Panc1 (cell line): ENCODE measurements around the gene NHSL1. TPM values are rescaled to one million over a fixed set of nuclear protein-coding genes. Genes with fewer than 3 reads are reported as not detected.

Experiments
- ATAC-seq: fragments of 200-7000 bp; cut with Tn5 transposase; 2 replicates; pipeline ENCODE4 v1.9.1; 2020; ENCODE audit warnings: mild to moderate bottlenecking, moderate library complexity
- BruUV-seq: library from RNA; stranded (reverse); fragments of 400-500 nt; replicated peaks from 2 replicates; lab custom pipeline; 2021; lab: Mats Ljungman, UMichigan
- CTCF ChIA-PET: fragments of 300-600 bp; sonication (Branson Sonifier 250); formaldehyde crosslinking; loops from one replicate; lab custom pipeline; 2022; ENCODE audit warnings: antibody characterized with exemption; lab: Charles Lee
- POLR2A ChIA-PET: fragments of 300-600 bp; sonication (Branson Sonifier 250); formaldehyde crosslinking; loops from one replicate; lab custom pipeline; 2022; ENCODE audit warnings: antibody characterized with exemption; lab: Charles Lee
- DNase-seq: peaks from one replicate; pipeline ENCODE4 v3.0.0-alpha.2; 2010; ENCODE audit warnings: low read depth, low spot score
- H3K27ac ChIP-seq: 2 replicates; pipeline ENCODE4 v1.5.1; 2011; ENCODE audit warnings: mild to moderate bottlenecking, low read length, inconsistent platforms
- H3K27me3 ChIP-seq: fragments of 200-500 bp; sonication (Bioruptor generic); 2 replicates; pipeline ENCODE4 v1.6.0; 2014; ENCODE audit warnings: low read length, inconsistent platforms; ENCODE audit not compliant: control insufficient read depth, insufficient read depth
- H3K36me3 ChIP-seq: fragments of 200-500 bp; sonication (Bioruptor generic); 2 replicates; pipeline ENCODE4 v1.5.1; 2014; ENCODE audit warnings: inconsistent platforms, mild to moderate bottlenecking, low read length, moderate library complexity; ENCODE audit not compliant: control insufficient read depth, insufficient read depth
- H3K4me1 ChIP-seq: 2 replicates; pipeline ENCODE4 v1.5.1; 2011; ENCODE audit warnings: inconsistent platforms, mild to moderate bottlenecking, low read length, moderate library complexity; ENCODE audit not compliant: control insufficient read depth, insufficient read depth
- H3K4me3 ChIP-seq, 2 experiments: 2 replicates each; pipeline ENCODE4 v1.5.1; 2011 to 2012; ENCODE audit warnings: low read depth in 2 of 2, low read length in 2 of 2, mild to moderate bottlenecking in 2 of 2, inconsistent platforms in 1 of 2, moderate library complexity in 1 of 2
- H3K9me3 ChIP-seq: fragments of 200-500 bp; sonication (Bioruptor generic); 2 replicates; pipeline ENCODE4 v1.5.1; 2014; ENCODE audit warnings: low read depth, mild to moderate bottlenecking, inconsistent platforms, low read length, moderate library complexity; ENCODE audit not compliant: control insufficient read depth, insufficient read depth
- CTCF ChIP-seq: fragments of 450-650 bp; IDR thresholded peaks from 2 replicates; pipeline ENCODE4 v1.5.1; 2017; ENCODE audit warnings: mild to moderate bottlenecking
- POLR2AphosphoS5 ChIP-seq: IDR thresholded peaks from 2 replicates; pipeline ENCODE4 v1.6.1; 2012; ENCODE audit warnings: mild to moderate bottlenecking, low read depth, low read length, moderate library complexity
- REST ChIP-seq, 2 experiments: IDR thresholded peaks; 2 replicates each; pipeline ENCODE4 v1.6.1; 2011 to 2012; ENCODE audit warnings: low read depth in 2 of 2, control low read depth in 1 of 2, low read length in 1 of 2, mild to moderate bottlenecking in 1 of 2, moderate library complexity in 1 of 2; ENCODE audit not compliant: insufficient read depth in 1 of 2
- SIN3A ChIP-seq: IDR thresholded peaks from 2 replicates; pipeline ENCODE4 v1.6.1; 2012; ENCODE audit warnings: low read depth, mild to moderate bottlenecking, low read length, moderate library complexity, borderline replicate concordance; ENCODE audit not compliant: insufficient read depth
- TCF7L2 ChIP-seq: IDR thresholded peaks from 2 replicates; pipeline ENCODE4 v1.6.1; 2011; ENCODE audit warnings: mild to moderate bottlenecking, low read depth, low read length, inconsistent platforms
- in situ Hi-C: cut with HindIII; loops from 2 replicates; pipeline ENCODE4 v1.10.0; 2016; ENCODE audit warnings: low sequenced_read_pairs, low pct_unique_long_range_greater_than_20kb
- intact Hi-C: fragments of 100-400 bp; cut with micrococcal nuclease; formaldehyde crosslinking; loops from one replicate; pipeline ENCODE4 v1.10.0; 2022; ENCODE audit not compliant: unreplicated experiment
- total RNA-seq: library from RNA; stranded (reverse); gene quantifications from one replicate; pipeline ENCODE4 v1.2.1, GENCODE V29; 2021; ENCODE audit not compliant: unreplicated experiment

The NHSL1 gene
- total RNA-seq, 1 experiment from 2014 or later, result 20.6 TPM

GRCh38 chr6:138455746-138456400 is 43.4 kb downstream of the NHSL1 start:
- H3K4me1 ChIP-seq, result no peaks in the 10 kb centered on the region
- in situ Hi-C loops, result no loop called here
- no peak overlapping the region for H3K4me3 ChIP-seq
- no peak for ATAC-seq
- TF ChIP-seq TCF7L2 (no peak), REST (IDR thresholded peaks at IDR 0.05; ENCODE audit: insufficient read depth in 1 of 2, low read depth in 2 of 2, low read length in 1 of 2) (no peak), SIN3A (no peak)
- no peak overlapping the region for H3K27ac ChIP-seq
- POLR2A ChIA-PET, result interaction anchor here (0.6 kb wide), 1 partner anchor 389 kb away, joined by 6 read pairs; no protein-coding TSS in a partner anchor
- DNase-seq, result no peak
- no peaks in the 10 kb centered on the region for H3K27me3 ChIP-seq
- CTCF ChIA-PET, result interaction anchor here (0.6 kb wide), 1 partner anchor 10 kb away, joined by 5 read pairs; no protein-coding TSS in a partner anchor
- no peaks in the 10 kb centered on the region for H3K36me3 ChIP-seq
- H3K9me3 ChIP-seq, result no peaks in the 10 kb centered on the region
- intact Hi-C loops, result no loop called here
- BruUV-seq, result no TSS peak

- Histone ChIP-seq H3K36me3 (no peaks in the 10 kb centered on the region), H3K9me3 (no peaks in the 10 kb centered on the region), H3K27me3 (no peaks in the 10 kb centered on the region), H3K27ac (no peak overlapping the region), H3K4me3 (no peak overlapping the region), H3K4me1 (no peaks in the 10 kb centered on the region)
- CTCF ChIA-PET, result interaction anchor here (0.6 kb wide), 1 partner anchor 11 kb away, joined by 5 read pairs; no protein-coding TSS in a partner anchor
- TF ChIP-seq SIN3A (no peak), CTCF (no peak), TCF7L2 (no peak), REST (IDR thresholded peaks at IDR 0.05; ENCODE audit: insufficient read depth in 1 of 2, low read depth in 2 of 2, low read length in 1 of 2) (no peak), POLR2AphosphoS5 (no peak)
- BruUV-seq, result no TSS peak
- DNase-seq (no peak), ATAC-seq (no peak)
- intact Hi-C loops (no loop called here), in situ Hi-C loops (no loop called here)
- POLR2A ChIA-PET, result interaction anchor here (0.6 kb wide), 1 partner anchor 27 kb away, joined by 9 read pairs; no protein-coding TSS in a partner anchor
These were observed 44.1 kb downstream of the NHSL1 start for GRCh38 chr6:138454981-138455706.
